GM21737 (cell line): ENCODE data around the gene RPS19BP1.

Experiments used
- ATAC-seq: cut with Tn5 transposase; IDR thresholded peaks from one replicate; pipeline ENCODE4 v1.9.1; 2021; ENCODE audit warnings: mild to moderate bottlenecking, moderate library complexity; ENCODE audit not compliant: unreplicated experiment

RPS19BP1 gene

DNA sequence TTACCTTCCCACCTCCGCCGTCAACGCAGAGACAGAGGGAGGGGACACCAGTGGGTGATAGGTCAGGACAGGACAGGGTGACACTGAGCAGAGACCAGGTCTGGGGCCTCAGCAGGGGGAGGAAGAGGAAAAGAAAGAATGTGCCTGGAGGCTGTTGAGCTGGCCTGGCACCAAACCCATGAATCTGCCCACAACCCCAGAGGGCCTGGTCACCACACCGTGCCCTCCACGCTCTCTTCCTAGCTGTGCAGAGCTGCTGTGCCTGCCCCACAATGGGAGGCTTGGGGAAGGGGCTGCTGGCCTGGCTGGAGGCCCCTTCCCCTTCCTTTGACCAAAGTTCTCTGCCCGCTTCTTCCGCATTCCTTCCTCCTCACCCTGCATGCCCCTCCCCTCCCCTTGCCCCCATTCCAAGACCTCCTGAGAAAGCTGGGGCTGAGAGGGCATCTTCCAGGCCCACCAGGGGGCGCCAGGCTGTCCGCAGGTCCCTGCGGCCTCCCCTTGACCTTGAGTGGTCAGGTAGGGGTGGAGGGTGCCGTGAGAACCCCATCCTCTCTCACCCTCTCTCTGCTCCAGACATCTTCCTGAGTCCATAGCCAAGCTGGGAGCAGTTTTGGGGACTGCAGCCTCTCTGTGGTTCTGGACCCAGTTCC is 27.0 kb upstream of the RPS19BP1 start:
- no peak for ATAC-seq

- ATAC-seq, result no peak
These were observed 26.4 kb upstream of the RPS19BP1 start for GRCh38 chr22:39558950-39559349.

GRCh38 chr22:39558254-39558727 is 25.7 kb upstream of the RPS19BP1 start:
- ATAC-seq, result no peak

DNA sequence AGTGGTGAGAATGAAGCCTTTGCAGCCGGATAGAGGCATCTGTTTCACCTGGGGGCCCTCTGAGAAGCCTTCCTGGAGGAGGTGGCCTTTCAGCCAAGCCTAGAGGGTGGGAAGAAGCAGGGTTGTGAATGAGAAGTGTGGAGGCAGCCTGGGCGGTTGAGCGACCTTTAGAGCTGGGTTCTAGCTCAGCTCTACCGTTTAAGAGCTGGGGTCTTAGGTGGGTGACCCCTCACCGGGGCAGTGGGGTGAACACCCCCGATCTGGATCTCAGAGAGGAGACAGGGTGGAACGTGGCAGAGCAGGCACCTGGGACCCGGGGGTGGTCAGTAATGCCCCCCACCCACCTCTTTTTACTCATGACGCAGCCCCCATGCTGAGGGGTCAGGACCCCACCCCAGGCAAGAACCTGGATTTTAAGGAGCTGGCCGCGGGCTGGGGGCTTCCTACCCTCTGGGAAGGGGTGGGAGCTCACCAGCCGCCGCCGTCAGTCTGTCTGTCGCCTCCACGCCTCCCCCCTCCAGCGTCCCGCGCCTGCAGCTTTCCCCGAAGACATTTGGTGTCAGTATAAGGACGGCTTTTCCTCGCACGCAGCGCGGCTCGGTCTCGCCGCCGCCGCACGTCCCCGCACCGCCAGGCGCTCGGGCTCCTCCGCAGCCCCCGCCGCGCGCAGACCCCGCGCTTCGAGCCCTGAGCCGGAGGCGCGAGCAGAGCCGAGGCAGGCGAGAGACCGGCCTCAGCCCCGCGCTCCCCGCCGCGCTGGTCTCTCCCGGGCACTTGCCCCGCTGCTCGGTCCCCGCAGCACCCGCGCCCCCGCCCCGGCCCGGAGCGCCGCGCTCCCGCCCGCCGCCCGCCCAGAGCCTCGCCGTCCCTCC is 24.7 kb upstream of the RPS19BP1 start:
- ATAC-seq, result no peak

GRCh38 chr22:39554151-39554550 is 21.6 kb upstream of the RPS19BP1 start:
- ATAC-seq, result no peak

DNA sequence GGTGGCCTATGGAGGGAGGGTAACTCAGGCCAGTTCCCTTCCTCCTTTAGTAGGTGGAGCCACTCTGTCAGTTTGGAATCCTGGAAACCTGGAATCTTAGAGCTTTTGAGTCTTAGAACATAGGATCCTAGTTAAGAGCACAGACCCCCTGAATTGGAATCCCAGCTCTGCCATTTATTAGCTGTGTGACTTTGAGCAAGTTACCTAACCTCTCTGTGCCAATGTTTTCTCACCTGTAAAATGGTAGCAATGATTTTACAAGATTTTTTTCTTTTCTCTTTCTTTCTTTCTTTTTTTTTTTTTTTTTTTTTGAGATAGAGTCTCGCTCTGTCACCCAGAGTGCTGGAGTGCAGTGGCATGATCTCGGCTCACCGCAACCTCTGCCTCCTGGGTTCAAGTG is 20.9 kb upstream of the RPS19BP1 start:
- ATAC-seq, result no peak

DNA sequence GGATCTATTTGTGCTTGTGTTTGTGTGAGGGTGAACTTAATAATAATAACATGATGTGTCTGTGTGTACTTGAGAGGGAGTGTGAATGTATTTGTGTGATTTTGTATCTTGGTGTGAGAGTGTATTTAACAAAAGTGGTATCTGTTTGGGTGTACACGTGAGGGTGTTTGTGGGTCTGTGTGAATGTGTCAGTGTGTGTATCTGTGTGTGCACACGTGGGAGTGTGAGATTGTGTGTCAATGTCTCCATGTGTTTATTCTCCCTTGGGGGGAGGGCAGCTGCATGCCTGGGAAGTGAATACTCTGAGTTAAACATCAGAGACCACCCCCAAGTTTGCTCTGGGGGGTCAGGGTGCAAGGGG is 15.0 kb upstream of the RPS19BP1 start:
- ATAC-seq, result no peak

DNA sequence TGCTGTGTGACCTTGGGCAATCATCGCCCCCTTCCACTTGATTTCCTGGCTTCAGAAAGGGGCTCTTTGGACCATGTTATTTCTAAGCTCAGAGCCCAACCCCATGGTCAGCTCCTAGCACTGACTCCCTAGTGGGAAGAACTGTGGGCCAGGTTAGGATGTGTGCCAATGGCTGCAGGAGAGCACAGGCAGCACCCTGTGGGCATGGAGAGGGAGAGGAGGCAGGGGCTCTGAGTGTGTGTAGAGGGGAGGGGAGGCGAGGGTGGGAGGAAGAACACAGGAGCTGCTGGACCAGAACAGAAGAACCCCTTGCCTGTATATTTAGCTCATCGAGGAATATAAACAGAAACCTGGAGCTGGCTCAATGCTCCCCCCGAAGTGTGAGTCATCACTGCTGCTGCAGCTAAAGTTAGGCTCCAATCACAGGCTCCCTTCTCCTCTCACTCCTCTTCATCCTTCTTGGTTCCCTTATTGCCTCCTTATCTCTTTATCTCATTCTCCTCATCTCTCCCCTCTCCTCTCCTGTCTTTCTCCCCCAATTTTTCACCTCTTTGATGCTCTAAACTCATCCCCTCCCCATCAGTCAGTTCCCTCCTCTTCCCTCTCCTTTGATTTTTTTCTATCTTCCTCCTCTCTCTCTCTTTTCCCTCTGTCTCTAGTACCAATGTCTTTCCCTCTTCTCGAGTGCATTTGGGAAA is 14.5 kb upstream of the RPS19BP1 start:
- no peak for ATAC-seq

GRCh38 chr22:39545386-39546365 is 13.1 kb upstream of the RPS19BP1 start:
- no peak for ATAC-seq

- no peak for ATAC-seq
These were observed 10.5 kb upstream of the RPS19BP1 start for GRCh38 chr22:39543095-39543494.

- ATAC-seq, result no peak
These were observed 5.4 kb upstream of the RPS19BP1 start for GRCh38 chr22:39537975-39538374.

- ATAC-seq, result no peak
These were observed 4.2 kb upstream of the RPS19BP1 start for GRCh38 chr22:39536711-39537110.

- no peak for ATAC-seq
These were observed 3.4 kb upstream of the RPS19BP1 start for GRCh38 chr22:39535831-39536449.

GRCh38 chr22:39535357-39535725 is 2.8 kb upstream of the RPS19BP1 start:
- no peak for ATAC-seq

GRCh38 chr22:39534591-39535356 is 2.2 kb upstream of the RPS19BP1 start:
- no peak for ATAC-seq

- ATAC-seq, result no peak
These were observed 1.6 kb upstream of the RPS19BP1 start for GRCh38 chr22:39534092-39534506.

DNA sequence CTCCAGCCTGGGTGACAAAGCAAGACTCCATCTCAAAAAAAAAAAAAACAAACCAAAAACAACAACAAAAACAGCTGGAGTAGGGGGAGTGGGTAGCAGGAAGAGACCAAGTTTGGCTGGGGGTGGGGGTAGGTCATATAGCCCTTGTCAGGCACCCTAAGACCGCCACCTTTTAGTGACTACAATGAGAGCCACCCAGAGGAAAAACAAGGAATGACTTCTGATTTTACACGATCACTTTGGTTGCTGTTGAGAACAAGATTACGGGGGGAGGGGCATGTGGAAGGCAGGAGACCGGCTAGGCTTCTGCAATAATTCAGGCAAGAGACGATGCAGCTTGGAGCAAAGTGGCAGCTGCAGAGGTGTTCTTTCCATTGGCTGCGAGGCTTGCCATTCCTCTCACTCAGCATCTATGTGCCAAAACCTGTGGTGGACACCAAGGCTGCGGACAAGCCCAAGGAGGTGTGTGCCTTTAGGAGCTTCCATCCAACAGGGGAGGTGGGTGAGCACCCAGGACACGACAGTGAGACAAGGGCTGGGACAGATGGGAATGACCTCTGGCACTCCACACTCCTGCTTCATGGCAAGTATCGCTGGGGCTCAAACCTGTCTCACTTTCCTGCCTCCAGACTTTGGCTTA is 1.7 kb downstream of the RPS19BP1 start:
- no peak for ATAC-seq

GRCh38 chr22:39530116-39530515 is 2.4 kb downstream of the RPS19BP1 start:
- ATAC-seq, result no peak

DNA sequence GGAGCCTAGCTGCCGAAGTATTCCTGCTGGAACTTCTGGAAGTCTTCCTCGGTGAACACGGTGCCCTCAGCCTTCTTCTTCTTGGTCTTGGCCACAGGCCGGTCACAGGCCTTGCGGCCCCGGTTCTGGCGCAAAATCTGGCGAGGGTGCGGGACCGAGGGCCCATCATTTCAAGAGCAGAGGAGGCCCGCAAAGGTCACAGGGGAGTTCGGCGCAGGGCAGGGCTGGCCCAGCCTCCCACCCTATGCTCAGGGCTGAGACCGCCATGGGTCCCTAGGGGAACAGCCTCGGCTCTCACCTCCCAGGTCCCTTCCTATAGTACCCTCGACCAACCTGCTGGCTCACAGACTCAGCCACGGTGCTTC is 3.1 kb downstream of the RPS19BP1 start:
- no peak for ATAC-seq
